K562 (cell line): ENCODE measurements around the gene CNPY3. TPM values are rescaled to one million over a fixed set of nuclear protein-coding genes. Genes with fewer than 3 reads are reported as not detected.

Experiments used
- ATF3 ChIP-seq, 2 experiments: fragments of 450-650 bp in 1 of 2; sonication (generic) in 1 of 2; formaldehyde crosslinking in 1 of 2; IDR thresholded peaks in 1 of 2; conservative IDR thresholded peaks in 1 of 2; 2 replicates each; pipeline versions ENCODE4 v1.6.1 to v1.8.1; 2016 to 2023; ENCODE audit warnings: mild to moderate bottlenecking in 2 of 2, moderate library complexity in 2 of 2, inconsistent platforms in 1 of 2, missing genetic modification reagents in 1 of 2
- BACH1 ChIP-seq: fragments of 200-800 bp; sonication (Bioruptor generic); IDR thresholded peaks from 2 replicates; pipeline ENCODE4 v1.6.1; 2016; ENCODE audit warnings: missing genetic modification characterization, missing compliant biosample characterization
- BHLHE40 ChIP-seq: IDR thresholded peaks from 2 replicates; pipeline ENCODE4 v1.6.1; 2011; ENCODE audit warnings: low read length, improper control_type of control experiment
- BRD9 ChIP-seq: fragments of 450-650 bp; IDR thresholded peaks from 2 replicates; pipeline ENCODE4 v1.6.1; 2018; ENCODE audit warnings: low read depth; ENCODE audit not compliant: partially characterized antibody
- CHCHD3 ChIP-seq: fragments of 250-450 bp; sonication (Bioruptor Pico); IDR thresholded peaks from 2 replicates; pipeline ENCODE4 v2.1.2; 2022; ENCODE audit warnings: mild to moderate bottlenecking
- HMGN3 ChIP-seq: IDR thresholded peaks from 2 replicates; pipeline ENCODE4 v1.6.1; 2011; ENCODE audit warnings: borderline replicate concordance, low read depth, mild to moderate bottlenecking, mixed read lengths, low read length; ENCODE audit not compliant: insufficient read length; ENCODE audit errors: extremely low read depth
- IRF1 ChIP-seq: sonication (generic); formaldehyde crosslinking; IDR thresholded peaks from 2 replicates; pipeline ENCODE4 v1.8.0; 2022; ENCODE audit warnings: missing genetic modification reagents, mild to moderate bottlenecking, borderline replicate concordance
- KLF16 ChIP-seq: IDR thresholded peaks from 2 replicates; pipeline ENCODE4 v1.6.1; 2016; ENCODE audit warnings: antibody characterized with exemption
- MAZ ChIP-seq, 2 experiments: fragments of 450-650 bp in 1 of 2; sonication (generic) in 1 of 2; formaldehyde crosslinking; IDR thresholded peaks in 1 of 2; conservative IDR thresholded peaks in 1 of 2; 2 replicates each; pipeline versions ENCODE4 v1.4.0 to v1.5.0; 2020; ENCODE audit warnings: mild to moderate bottlenecking in 1 of 2, missing genetic modification reagents in 1 of 2
- MCM2 ChIP-seq: fragments of 450-650 bp; IDR thresholded peaks from 2 replicates; pipeline ENCODE4 v1.6.1; 2017; ENCODE audit warnings: low read depth, mild to moderate bottlenecking
- MYNN ChIP-seq, 2 experiments: sonication (generic); formaldehyde crosslinking in 1 of 2; IDR thresholded peaks; 2 replicates each; pipeline versions ENCODE4 v1.5.0 to v1.6.1; 2016 to 2020; ENCODE audit warnings: antibody characterized with exemption in 1 of 2, missing genetic modification reagents in 1 of 2
- NFIC ChIP-seq: fragments of 450-650 bp; IDR thresholded peaks from 2 replicates; pipeline ENCODE4 v1.6.1; 2017; ENCODE audit warnings: mild to moderate bottlenecking, inconsistent platforms
- PPARD ChIP-seq: fragments of 250-450 bp; sonication (Bioruptor Pico); IDR thresholded peaks from 2 replicates; pipeline ENCODE4 v1.8.0; 2022; ENCODE audit warnings: inconsistent platforms, mild to moderate bottlenecking, moderate library complexity
- RBM17 ChIP-seq: fragments of 200-400 bp; formaldehyde crosslinking; IDR thresholded peaks from 2 replicates; pipeline ENCODE4 v1.6.1; 2017; ENCODE audit warnings: low read depth, mild to moderate bottlenecking, low read length, borderline replicate concordance
- SMARCB1 ChIP-seq: IDR thresholded peaks from 2 replicates; pipeline ENCODE4 v1.6.1; 2011; ENCODE audit warnings: improper control_type of control experiment, low read depth; ENCODE audit not compliant: insufficient read length
- SNAPC5 ChIP-seq: fragments of 250-450 bp; sonication (Bioruptor Pico); IDR thresholded peaks from 2 replicates; pipeline ENCODE4 v1.8.0; 2021; ENCODE audit warnings: moderate library complexity, mild to moderate bottlenecking, inconsistent platforms
- SNRNP70 ChIP-seq: fragments of 200-400 bp; formaldehyde crosslinking; optimal IDR thresholded peaks from 2 replicates; pipeline ENCODE3; 2017; ENCODE audit warnings: low read depth, low read length
- TFAM ChIP-seq: fragments of 250-450 bp; sonication (Bioruptor Pico); conservative IDR thresholded peaks from 2 replicates; pipeline ENCODE4 v1.5.0; 2021; ENCODE audit warnings: mild to moderate bottlenecking, moderate library complexity
- TOE1 ChIP-seq, 2 experiments: fragments of 450-650 bp in 1 of 2; sonication (generic) in 1 of 2; formaldehyde crosslinking in 1 of 2; IDR thresholded peaks; 2 replicates each; pipeline versions ENCODE4 v1.7.1 to v1.8.0; 2016 to 2022; ENCODE audit warnings: borderline replicate concordance in 2 of 2, mild to moderate bottlenecking in 2 of 2, antibody characterized with exemption in 1 of 2, inconsistent platforms in 1 of 2, low read depth in 1 of 2, missing genetic modification reagents in 1 of 2, moderate library complexity in 1 of 2
- ZNF232 ChIP-seq: sonication (generic); formaldehyde crosslinking; IDR thresholded peaks from 2 replicates; pipeline ENCODE4 v1.8.0; 2022; ENCODE audit warnings: mild to moderate bottlenecking, missing genetic modification reagents
- ZNF431 ChIP-seq: sonication (generic); formaldehyde crosslinking; IDR thresholded peaks from 2 replicates; pipeline ENCODE4 v1.8.0; 2022; ENCODE audit warnings: mild to moderate bottlenecking, missing genetic modification reagents
- ZNF639 ChIP-seq, 2 experiments: fragments of 200-800 bp in 1 of 2; sonication (Bioruptor generic) in 1 of 2; sonication (generic) in 1 of 2; formaldehyde crosslinking in 1 of 2; IDR thresholded peaks in 1 of 2; conservative IDR thresholded peaks in 1 of 2; 2 replicates each; pipeline versions ENCODE4 v1.5.0 to v1.6.1; 2016 to 2020; ENCODE audit warnings: missing compliant biosample characterization in 1 of 2, missing genetic modification characterization in 1 of 2, missing genetic modification reagents in 1 of 2
- polyA plus RNA-seq, 8 experiments: library from polyadenylated mRNA; depleted of rRNA in 4 of 8; stranded (reverse) in 5 of 8; unstranded in 3 of 8; fragments of >200 nt; fragmentation: Nextera tagmentation in 2 of 8; fragmentation: Illumina TruSeq in 1 of 8; extraction: Ambion mirVana in 2 of 8; extraction: Trizol in 1 of 8; gene quantifications; 2 replicates each; pipeline versions ENCODE4 v1.2.1 to v1.2.3, GENCODE V29; 2011 to 2014; ENCODE audit warnings: inconsistent platforms in 1 of 8, missing spikeins in 1 of 8
- total RNA-seq, 7 experiments: library from RNA; depleted of rRNA in 6 of 7; stranded (reverse); fragments of >200 nt in 6 of 7; fragmentation: Illumina TruSeq in 2 of 7; extraction: Trizol in 2 of 7; gene quantifications; 2 replicates each; pipeline versions ENCODE4 v1.2.1 to v1.2.3, GENCODE V29; 2011 to 2021; ENCODE audit warnings: low replicate concordance in 1 of 7

Gene CNPY3
- total and polyA plus RNA-seq, 9 of the 15 experiments (the other 6 are each of a cell fraction or from before 2014, with no cell fraction given): 2.4 to 37.4 (median 21.2) TPM

GRCh38 chr6:42984001-42984923 lies 55.0 kb downstream of the CNPY3 start, which contains the start of gene PPP2R5D (continued):
- TF ChIP-seq ZNF431 (no peak), SNAPC5 (CRISPR knock-in tag) (no peak), IRF1 (CRISPR knock-in tag) (no peak), BACH1 (no peak), ZNF639 (CRISPR knock-in tag; conservative IDR thresholded peaks at IDR 0.05 in 1 of 2, IDR thresholded peaks at IDR 0.05 in 1 of 2) (no peak), RBM17 (no peak), PPARD (CRISPR knock-in tag) (no peak), HMGN3 (peak; percentile 93), MYNN (IDR thresholded peaks at IDR 0.05) (no peak), MYNN (CRISPR knock-in tag; IDR thresholded peaks at IDR 0.05) (no peak), TFAM (CRISPR knock-in tag) (no peak), MCM2 (no peak), CHCHD3 (CRISPR knock-in tag) (no peak), TOE1 (IDR thresholded peaks at IDR 0.05; ENCODE audit: borderline replicate concordance) (no peak), TOE1 (CRISPR knock-in tag; IDR thresholded peaks at IDR 0.05; ENCODE audit: borderline replicate concordance, low read depth) (peak; percentile 73; the same call in 1 of the 2 replicates), SNRNP70 (no peak), KLF16 (no peak), BRD9 (no peak), SMARCB1 (no peak), MAZ (CRISPR knock-in tag; conservative IDR thresholded peaks at IDR 0.05 in 1 of 2, IDR thresholded peaks at IDR 0.05 in 1 of 2) (peak; percentile 35 to 58), BHLHE40 (peak; percentile 48; the same call in 1 of the 2 replicates), ATF3 (IDR thresholded peaks at IDR 0.05) (no peak), ATF3 (CRISPR knock-in tag; conservative IDR thresholded peaks at IDR 0.05) (peak; percentile 73; the same call in 1 of the 2 replicates), ZNF232 (CRISPR knock-in tag) (no peak), NFIC (peak; percentile 20; the same call in 1 of the 2 replicates)
